GM21360 (cell line): ENCODE data around the gene SPSB3.
A peak's percentile ranks its signal among the peaks of the same experiment; 100 is the strongest.

Source experiments
- ATAC-seq: cut with Tn5 transposase; IDR thresholded peaks from one replicate; pipeline ENCODE4 v1.9.1; 2021; ENCODE audit warnings: mild to moderate bottlenecking, moderate library complexity; ENCODE audit not compliant: unreplicated experiment

Gene SPSB3

GRCh38 chr16:1782408-1783264, at the start of gene SPSB3, which contains the start of gene NUBP2:
Gene SPSB3 (minus strand): TSS chr16:1782571. CDS start chr16:1781483, 1,088 bp downstream.
Gene NUBP2 (plus strand): TSS chr16:1782960. CDS start chr16:1783021, 61 bp downstream.
- peak; percentile 81 for ATAC-seq

DNA sequence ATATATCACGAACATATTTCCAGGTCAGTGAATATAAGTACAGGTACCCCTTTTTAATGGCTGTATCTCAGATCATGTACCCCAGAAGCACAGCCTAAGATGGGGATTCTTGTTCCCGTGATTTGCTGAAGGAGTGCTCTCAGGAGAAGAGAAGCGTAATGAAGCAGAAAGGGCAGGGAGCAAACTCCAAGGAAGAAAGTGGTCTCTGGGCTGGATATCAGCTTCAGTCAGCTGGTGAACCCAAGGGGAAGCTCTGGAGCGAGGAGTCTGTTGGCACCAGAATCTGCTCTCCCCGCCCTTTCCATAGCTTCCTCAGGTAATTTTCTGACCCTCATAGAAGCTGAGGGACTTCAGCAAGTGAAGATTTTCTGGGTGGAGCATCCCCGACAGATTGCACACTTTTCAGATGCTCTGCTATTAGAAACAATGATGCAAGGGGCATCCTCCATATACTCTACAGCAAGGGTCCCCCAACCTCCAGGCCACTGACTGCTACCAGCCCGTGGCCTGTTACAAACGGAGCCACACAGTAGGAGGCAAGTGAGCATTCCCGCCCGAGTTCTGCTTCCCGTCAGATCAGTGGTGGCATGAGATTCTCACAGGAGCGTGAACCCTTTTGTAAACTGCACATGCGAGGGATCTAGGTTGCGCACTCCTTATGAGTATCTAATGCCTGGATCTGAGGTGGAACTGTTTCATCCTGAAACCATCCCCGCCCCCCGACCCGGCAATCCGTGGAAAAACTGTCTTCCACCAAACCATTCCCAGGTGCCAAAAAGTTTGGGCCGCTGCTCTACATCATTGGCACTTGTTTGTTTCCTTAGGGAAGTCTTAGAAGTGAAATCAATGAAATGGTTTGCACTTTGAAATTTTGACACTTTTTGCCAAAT, 49.1 kb upstream of the SPSB3 start:
- no peak for ATAC-seq

GRCh38 chr16:1830213-1830612, 47.8 kb upstream of the SPSB3 start:
- no peak for ATAC-seq

GRCh38 chr16:1828645-1829410, 46.5 kb upstream of the SPSB3 start:
- ATAC-seq: no peak

- peak; percentile 76 for ATAC-seq
Measured at GRCh38 chr16:1826691-1827573, 44.6 kb upstream of the SPSB3 start, which contains the start of the genes FAHD1 and HAGH. Gene FAHD1 (plus strand): TSS chr16:1827206. CDS start chr16:1827239, 33 bp downstream. Gene HAGH (minus strand): TSS chr16:1826825. CDS start chr16:1826787, 38 bp downstream.

- peak; percentile 54 for ATAC-seq
Measured at GRCh38 chr16:1825864-1826690, 43.7 kb upstream of the SPSB3 start.

- ATAC-seq: no peak
Measured at GRCh38 chr16:1825381-1825863, 43.1 kb upstream of the SPSB3 start.

DNA sequence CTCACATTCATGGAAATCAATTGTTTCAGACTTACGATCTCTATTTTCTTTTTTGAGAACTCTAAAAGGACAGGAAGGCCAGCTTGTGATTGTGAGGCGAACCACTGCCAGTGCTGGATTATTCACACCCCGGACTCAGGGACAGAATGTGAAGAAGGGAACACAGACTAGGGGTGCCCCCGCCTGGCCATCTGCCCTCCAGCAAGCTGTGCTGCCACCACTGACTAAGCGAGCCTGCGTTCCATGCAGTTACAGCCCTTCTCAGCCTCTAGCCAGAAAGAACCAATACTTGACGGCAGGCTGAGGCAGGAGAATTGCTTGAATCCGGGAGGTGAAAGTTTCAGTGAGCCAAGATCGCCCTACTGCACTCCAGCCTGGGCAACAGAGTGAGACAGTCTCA, 41.5 kb upstream of the SPSB3 start:
- no peak for ATAC-seq

DNA sequence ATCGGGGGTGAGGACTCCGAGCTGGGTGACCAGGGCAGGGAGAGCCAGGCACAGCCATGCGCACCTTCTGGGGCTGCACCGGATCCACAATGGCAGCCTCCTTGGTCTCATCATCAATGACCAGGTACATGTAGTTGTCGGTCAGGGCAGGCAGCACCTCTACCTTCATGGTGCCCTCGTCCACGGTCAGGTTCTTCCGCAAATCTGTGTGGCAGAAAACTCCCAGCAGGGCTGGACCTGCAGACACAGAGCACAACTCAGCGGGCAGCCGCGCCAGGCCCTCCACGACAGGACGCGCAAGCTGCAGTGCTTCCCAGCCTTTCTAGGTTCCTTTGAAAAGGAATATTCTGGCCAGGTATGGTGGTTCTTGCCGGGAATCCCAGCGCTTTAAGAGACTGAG, 40.4 kb upstream of the SPSB3 start:
- ATAC-seq: no peak

GRCh38 chr16:1821861-1822611, 39.7 kb upstream of the SPSB3 start:
- no peak for ATAC-seq

DNA sequence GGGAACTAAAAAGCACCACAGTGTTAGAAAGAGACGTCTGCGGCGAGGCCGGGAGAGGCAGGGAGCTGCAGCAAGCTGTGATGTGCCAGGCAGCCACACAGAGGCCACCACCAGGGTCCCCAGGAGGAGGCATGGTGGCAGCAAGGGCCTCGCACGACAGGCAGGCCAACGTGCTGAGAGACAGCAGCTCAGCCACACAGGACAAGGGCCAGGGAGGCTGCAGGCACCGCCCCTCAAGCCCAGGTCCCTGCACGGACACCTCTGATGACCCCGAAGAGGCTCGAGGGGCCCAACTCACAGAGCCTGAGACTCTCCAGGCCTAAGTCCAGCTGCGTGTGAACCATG, 38.5 kb upstream of the SPSB3 start:
- no peak for ATAC-seq

DNA sequence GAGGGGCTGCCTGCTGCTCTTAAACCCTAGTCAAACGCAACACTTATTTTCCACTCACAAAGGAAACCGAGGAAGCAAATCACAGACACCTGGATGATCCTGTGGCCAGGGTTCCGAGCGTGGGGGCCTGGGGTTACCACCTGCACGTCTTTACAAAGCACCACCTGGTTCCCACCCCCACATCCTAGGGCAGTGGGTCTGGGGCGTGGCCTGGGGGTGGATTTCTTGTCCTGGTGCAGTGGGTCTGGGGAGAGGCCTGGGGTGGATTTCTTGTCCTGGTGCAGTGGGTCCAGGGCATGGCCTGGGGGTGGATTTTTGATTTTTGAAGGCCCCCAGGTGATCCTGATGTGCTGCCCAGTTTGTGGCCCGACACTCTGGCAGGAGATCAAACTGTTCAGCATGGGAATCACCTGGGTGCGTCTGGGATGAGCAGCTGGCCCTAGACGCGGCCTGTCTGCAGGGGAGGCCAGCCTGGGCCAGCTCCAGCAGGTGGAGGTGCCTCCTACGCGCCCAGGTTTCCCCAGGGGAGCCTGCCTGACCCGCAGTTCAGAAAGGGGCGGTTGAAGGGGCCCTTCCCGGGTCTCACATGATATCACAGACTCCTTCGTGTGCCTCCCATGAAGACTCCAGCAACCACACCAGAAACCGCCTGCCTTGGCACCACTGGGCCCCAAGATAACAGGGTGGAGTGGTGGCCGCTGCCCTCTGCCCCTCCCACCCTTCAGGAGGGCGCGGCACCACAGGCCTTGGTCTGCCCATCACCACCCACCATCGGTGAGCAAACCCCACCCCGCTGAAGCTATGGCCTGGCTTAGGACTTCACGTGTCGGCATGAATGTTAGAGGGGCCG, 38.0 kb upstream of the SPSB3 start:
- no peak for ATAC-seq

GRCh38 chr16:1819611-1820010, 37.2 kb upstream of the SPSB3 start:
- no peak for ATAC-seq

GRCh38 chr16:1818873-1819525, 36.6 kb upstream of the SPSB3 start:
- no peak for ATAC-seq

GRCh38 chr16:1818204-1818872, 36.0 kb upstream of the SPSB3 start:
- no peak for ATAC-seq

GRCh38 chr16:1817716-1818115, 35.3 kb upstream of the SPSB3 start:
- ATAC-seq: no peak
